Measurements from ENCODE around the gene DUXB.
A peak's percentile ranks its signal among the peaks of the same experiment; 100 is the strongest.

The DUXB gene

DNA sequence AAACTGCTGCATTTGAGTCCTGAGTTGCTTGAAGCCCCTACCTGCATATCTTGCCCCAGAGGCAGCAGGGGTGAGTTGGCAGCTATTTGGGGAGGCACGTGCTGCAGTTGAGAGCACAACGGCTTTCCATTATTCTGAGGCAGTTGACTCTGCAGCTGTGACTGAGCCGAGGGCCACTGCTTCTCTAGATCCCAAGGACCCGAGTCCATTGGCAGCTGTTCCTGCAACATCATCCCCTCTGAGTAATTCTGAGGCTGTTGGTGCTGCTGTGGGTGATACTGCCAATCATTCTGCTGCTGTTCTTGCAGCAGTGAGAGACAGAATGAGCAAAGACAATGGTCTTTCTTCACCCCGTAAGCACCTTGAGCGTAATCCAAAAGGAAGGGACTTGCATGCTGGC, 40.9 kb downstream of the DUXB start:
- DNase-seq (ENCODE audit: low spot score), result peak; percentile 71

DNA sequence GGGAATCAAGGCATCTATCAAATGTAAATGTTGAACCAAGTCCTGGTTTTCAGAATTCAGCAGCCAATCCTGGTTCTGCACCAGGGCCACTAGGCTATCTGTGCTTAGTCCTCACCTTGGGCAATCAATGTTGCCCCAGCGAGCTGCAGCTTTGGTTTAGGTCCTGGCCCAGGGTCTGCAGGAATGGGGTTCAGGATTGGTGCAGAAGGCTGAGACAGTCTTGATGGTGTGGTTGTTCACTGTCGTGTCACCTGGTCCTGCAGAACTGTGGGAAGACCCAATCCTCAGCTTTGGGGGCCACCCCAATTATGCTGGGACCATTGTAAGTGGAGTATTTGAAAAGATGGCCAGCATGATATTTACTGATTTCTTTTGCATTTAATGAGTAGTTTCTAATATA, 43.1 kb downstream of the DUXB start:
- no peak for DNase-seq (ENCODE audit: low spot score)

GRCh38 chr16:75653922-75654321, 47.3 kb downstream of the DUXB start:
- DNase-seq (ENCODE audit: low spot score), result no peak

DNA sequence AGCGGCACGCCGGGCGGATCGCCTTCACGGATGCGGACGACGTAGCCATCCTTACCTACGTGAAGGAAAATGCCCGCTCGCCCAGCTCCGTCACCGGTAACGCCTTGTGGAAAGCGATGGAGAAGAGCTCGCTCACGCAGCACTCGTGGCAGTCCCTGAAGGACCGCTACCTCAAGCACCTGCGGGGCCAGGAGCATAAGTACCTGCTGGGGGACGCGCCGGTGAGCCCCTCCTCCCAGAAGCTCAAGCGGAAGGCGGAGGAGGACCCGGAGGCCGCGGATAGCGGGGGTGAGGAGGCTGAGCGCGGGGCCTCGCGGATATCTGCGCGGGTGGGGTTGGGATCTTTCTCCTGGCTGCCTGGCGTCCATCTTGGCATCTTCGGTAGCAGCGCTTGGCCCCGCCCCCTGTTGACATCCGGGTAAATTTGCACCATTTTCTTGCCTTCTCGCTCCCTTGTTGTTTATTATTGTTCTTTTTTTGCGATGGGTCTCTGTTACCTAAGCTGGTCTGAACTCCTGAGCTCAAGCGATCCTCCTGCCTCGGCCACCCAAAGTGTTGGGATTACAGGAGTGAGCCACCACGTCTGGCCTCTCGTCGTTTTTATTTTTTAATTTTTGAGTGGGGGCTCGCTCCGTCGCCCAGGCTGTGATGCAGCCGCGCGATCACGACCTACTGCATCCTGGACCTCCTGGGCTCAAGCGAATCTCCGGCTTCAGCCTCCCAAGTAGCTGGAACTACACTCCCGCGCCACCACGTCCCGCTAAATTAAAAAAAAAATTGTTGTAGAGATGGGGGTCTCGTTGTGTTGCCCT, 52.8 kb downstream of the DUXB start:
- peak; percentile 72 for DNase-seq (ENCODE audit: low spot score)

GRCh38 chr16:75647492-75648264, 53.6 kb downstream of the DUXB start, which contains the start of the genes KARS1 and TERF2IP:
Gene KARS1, minus strand, starts transcription at chr16:75647665. Its CDS starts 26 bp downstream, at chr16:75647639.
Gene TERF2IP, plus strand, starts transcription at chr16:75647773. Its CDS starts 110 bp downstream, at chr16:75647883.
- DNase-seq (ENCODE audit: low spot score), result peak; percentile 96

DNA sequence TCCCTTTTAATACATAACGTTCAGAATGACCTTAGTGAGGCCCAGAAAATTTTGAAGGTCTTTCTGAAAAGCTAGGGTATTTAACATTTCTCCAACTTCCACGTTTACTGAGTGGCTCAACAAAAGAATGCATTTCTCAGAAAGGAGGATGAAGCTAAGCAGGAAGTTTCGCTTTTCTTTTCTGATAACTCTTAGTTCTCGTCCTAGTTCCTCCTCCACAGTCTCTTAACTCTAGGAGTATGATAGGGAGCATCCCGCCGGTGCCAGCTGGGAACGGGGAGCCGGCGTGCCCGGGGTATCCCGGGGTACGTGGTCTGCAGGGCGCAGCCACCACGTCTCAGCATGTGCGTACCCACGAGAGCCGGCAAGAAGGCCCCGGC, 54.2 kb downstream of the DUXB start:
- DNase-seq (ENCODE audit: low spot score), result peak; percentile 29

- no peak for DNase-seq (ENCODE audit: low spot score)
Measured at GRCh38 chr16:75644240-75645012, 56.8 kb downstream of the DUXB start.

Data from pons (tissue), 1 donor.